Activated CD8-positive, alpha-beta memory T cell treated with anti-CD3 and anti-CD28 coated beads, Interleukin-2, amount 50 U/mL, for 4 hours (primary cell): ENCODE results near the gene MPP2.
"Not testable (repeated sequence)": the region's sequence is repeated elsewhere in the genome, so short reads cannot be mapped to it uniquely, and the experiment has no call there.

Source experiments
- DNase-seq: peaks from one replicate; pipeline ENCODE4 v3.0.0-alpha.2; 2020

The MPP2 gene

DNA sequence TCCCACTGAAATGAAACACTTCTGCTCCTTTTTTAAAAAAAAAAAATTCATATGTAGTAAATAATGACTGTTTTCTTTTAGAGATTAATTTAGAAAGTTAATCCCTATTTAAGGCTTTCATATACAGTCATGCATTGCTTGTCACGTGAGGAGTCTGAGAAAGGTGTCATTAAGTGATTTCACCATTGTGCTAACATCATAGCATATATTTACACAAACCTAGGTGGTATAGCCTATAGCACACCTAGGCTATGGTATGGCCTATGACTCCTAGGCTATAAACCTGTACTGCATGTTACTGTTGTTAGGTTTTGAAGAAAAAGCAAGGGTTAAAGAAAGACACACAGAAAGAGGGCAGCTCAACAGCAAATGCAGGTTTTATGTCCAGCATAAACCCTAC lies 21.3 kb upstream of the MPP2 start:
- no peak for DNase-seq

DNA sequence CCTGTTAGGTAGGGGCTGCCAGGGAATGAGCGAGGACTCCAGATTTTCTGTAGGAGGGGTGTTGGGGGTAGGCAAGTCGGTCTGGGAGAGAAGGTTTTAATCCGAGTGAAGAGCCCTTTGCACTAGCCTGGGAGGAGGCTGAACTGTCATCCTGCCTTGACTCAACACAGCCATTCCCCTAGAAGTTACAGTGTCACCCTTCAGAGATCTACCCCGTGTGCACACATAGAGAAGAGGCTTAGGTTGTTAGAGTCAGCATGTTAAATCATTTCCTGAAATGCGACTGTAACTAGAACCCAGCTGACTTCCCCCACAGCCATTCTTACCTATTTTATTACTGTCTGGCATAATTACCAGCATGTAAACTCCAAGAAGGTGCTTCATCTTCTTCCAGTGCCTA lies 20.6 kb upstream of the MPP2 start:
- not testable (repeated sequence) for DNase-seq

DNA sequence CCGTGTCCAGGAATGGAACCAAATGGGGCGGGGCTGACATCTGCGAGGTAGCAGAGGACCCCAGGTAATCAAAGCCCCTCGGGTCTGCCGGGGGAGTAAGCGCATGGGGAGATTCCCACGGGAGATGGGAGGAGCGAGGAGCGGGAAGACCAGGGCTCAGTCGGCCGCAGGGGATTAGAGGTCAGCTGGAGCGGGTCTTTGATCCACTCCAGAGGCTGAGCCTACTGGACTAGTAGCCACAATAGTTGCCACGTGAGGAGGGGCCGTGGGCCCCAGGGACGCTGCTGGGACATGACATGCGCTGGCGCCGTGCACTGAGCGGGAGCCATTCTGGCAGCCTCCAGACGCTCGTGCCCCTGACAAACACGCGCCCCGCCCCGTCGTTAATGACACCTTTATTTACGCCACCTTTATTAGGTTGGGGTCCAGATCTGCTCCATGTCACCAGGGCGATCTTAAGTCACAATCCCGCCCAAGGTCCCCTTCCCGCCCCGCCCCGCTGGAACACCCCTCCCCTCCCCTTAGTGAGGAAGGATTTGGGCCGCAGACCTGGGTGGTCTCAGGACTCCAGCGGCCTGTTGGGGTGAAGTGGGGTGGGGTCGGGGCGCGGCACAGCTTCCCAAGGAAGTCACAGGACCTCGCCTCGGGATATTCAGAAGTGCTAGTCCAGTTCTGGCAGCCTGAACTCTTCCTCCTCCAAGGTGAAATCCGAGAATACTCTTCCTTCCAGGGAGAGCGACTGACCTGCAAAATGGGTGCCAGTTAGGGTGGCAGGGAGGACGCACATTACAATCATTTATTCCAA lies 19.9 kb upstream of the MPP2 start:
- DNase-seq: no peak

DNA sequence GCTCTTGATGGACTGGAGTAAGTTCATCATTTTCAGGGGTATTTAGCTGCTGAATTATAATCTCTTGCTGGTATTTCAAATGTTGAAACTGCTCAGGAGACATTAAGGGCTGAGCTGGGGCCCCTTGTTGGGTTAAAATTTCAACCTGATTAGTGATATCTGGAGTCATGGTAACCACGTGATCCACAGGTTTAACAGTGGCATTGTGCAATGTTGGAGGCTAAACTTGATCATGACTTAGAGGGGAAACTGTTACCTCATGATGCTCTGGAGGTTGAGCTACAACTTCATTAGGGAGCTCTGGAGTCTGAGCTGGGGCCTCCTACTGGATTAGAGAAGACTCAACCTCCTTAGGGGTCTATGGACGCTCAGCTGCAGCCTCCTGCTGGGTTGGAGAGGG lies 17.2 kb upstream of the MPP2 start:
- DNase-seq: no peak

DNA sequence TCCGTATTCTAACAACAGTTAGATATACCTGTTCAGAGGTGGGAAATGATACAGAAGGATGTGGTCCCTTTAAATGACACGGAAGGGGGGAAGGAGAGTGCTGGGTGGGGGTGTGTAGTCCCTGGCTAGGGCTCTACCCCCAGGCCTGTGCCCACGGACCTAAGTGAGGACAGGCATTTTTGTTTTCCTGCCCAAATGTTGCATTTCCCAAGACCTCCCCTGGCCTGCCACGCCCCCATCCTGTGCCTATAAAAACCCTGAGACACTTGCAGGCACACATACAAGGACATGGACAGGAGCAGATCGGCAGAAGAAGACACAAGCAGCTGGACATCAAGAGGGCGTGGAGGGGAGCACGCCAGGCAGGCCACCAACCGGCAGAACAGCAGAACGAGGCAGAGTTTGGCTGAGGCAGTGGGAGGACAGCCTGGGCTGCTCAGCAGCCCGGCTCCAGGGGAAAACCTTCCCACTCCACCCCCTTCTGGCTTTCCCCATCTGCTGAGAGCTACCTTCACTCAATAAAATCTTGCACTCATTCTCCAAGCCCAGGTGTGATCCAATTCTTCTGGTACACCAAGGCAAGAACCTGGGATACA lies 13.3 kb upstream of the MPP2 start:
- no peak for DNase-seq

DNA sequence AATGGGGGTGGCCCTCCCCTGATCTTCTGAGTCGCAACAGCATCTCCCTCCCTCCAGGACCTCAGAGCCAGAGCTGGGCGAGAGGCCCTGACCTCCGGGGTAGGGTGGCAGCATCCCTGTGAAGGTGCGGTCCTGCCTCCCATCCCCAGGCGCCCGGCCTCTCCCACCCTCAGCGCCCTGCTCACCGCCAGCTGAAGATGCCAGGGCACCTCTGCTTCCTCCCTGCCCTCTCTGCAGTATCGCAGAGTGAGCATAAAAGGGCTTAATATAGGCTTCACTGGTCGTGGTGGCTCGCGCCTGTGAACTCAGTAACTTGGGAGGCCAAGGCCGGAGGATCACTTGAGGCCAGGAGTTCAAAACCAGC lies 10.7 kb upstream of the MPP2 start:
- no peak for DNase-seq

DNA sequence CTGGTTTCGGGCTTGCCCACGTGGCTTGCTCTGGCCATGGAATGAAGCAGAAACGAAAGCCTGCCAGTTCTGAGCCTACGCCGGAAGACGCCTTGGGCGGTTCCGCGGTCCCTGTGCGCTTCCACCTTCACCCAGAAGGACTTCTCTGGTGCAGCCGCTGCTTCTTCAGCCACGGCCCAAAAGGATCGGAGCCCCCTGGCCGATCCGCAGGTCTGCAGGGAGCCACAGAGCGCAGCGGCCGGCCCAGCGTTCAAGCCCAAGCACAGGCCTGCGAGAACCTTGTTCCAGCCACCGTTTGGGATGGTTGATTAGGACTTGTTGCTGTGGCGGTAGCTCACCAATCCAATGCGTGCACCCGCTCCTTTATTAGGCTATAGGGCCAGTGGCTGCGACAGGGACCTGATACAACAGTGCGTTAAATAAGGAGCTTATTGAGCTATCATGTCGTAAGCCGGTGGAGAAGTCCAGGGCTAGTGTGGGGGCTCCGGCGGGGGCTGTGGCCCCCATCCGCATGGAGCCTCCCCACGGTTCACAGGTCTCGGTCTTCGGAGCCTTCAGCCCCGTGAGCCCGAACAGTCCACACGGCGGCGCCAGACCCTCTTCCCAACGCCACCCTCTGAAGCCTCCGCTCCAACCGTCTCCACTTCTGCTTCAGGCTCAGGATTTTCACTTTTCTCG lies 10.2 kb upstream of the MPP2 start:
- peak; percentile 52 for DNase-seq

DNA sequence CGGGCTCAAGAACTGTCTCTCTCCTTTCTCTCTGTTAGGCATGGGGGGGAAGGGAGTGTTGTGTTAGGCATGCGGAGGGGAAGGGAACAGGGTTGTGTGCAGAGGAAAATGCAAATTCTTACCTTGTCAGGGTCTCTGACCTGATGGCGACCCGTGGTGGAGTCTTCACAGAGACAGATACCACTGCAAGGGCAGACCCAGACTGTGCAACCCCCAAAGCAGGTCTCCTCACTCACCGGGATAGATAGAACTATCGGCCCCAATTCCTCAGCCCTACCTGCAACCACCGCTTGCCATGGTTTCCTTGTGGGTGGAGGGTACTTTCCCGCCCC lies 9.6 kb upstream of the MPP2 start:
- DNase-seq: no peak

DNA sequence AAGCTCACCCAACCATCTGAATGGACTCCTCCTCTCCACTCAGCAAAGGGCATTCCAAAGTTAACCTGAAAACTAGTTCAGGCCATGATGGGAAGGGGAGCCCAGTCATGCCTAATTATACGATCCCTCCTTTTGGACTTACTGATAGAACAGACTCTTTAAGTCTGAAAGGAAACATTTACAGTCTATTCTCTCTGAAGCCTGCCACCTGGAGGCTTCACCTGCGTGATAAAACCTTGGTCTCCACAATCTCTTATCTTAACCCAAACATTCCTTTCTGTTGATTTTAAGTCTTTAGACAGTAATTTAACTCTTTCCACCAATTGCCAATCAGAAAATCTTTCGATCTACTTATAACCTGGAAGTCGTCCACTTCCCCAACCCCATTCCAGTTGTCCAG lies 9.0 kb upstream of the MPP2 start:
- DNase-seq: no peak

DNA sequence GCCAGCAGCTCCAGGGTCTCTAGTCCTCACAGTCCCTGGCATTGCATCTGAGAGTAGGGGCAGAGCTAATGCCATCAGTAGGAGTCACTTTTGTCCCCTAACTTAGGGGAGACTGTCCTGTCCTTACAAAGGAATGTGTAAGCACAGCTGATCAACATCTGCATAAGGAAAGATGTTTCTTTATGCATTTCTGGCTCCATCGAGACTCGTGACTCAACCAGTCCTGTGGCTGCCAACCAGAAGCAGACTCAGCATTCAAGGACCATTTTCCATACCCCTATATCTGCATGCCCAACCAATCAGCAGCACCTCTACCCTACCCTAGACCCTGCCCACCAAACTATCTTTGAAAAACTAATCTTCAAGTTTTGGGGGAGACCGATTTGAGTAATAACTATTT lies 8.2 kb upstream of the MPP2 start:
- DNase-seq: no peak

DNA sequence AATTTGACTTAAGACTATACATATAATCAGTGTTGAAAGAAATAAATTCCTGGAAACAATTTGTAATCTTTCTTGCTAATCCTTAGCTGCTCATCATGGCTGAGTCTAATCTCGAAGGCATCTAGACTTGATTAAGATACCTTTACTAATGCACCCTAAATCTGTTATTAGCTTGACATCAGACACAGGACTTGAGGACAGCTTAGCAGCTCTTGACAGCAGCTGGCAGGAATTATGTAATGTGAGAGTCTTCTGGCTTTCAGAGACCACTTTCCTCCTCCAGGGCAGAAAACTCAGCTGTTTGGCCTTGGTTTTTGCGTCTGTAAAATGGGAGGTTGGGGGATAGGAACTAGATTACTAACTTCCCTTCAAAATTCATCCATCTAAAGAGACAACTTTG lies 7.1 kb upstream of the MPP2 start:
- DNase-seq: no peak

DNA sequence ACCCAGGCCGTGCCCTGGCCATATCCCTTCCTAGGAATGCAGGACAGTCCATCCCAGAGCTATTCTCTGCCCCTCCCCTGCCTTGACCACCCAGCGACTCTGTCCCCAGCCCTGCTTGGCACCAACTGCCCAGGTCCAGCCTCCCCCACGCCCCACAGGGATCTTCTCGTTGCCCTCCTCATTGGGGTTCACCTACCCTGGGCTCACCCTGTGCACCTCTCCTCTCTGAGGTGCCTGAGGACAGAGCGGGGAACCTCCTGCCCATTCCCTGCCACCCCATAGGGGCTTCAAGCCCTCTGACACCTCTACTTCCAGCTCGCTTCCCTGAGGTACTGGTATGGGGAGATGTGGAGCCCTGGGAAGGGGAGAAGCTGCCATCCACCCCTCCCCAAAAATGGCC lies 6.2 kb upstream of the MPP2 start:
- DNase-seq: no peak

DNA sequence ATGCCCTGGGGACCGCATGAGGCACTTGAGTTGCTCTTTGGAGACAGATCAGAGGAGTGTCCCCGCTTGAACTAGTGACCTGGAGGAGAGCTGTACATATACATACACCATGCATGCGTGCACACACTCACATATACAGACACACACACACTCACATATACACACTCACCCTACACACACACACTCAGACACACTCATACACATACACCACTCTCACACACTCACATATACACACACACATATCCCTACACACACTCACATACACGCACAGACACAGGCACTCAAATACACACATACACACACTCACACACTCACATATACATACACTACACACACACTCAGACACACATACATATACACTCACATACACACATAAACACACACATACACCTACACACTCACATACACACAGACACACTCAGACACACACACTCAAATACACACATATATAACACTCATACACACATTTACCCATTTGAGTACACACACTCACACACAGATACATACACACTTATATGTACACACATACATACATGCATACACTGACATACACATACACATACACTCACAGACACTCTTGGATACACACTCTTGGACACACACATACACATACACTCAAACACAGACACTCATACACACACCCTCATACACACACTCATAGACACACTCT lies 5.4 kb upstream of the MPP2 start:
- no peak for DNase-seq

DNA sequence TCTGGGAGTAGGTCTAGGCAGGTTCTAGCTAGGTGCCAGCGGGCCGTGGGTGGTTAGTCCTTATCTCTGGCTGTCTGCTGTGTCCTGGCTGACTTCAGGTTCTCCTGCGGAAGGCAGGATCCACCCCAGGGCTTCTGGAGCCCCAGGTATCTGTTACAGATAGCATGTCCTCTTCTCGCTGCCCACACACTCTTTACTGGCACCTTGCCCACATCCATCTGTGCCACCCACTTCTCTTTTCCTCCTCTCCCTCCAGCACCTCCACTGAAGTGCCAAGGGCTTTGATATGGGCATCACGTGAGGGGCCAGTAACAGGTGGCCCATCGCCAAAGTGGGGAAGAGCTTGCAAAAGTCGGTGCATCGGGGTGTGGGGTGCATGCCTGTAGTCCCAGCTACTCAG lies 4.6 kb upstream of the MPP2 start:
- DNase-seq: no peak

DNA sequence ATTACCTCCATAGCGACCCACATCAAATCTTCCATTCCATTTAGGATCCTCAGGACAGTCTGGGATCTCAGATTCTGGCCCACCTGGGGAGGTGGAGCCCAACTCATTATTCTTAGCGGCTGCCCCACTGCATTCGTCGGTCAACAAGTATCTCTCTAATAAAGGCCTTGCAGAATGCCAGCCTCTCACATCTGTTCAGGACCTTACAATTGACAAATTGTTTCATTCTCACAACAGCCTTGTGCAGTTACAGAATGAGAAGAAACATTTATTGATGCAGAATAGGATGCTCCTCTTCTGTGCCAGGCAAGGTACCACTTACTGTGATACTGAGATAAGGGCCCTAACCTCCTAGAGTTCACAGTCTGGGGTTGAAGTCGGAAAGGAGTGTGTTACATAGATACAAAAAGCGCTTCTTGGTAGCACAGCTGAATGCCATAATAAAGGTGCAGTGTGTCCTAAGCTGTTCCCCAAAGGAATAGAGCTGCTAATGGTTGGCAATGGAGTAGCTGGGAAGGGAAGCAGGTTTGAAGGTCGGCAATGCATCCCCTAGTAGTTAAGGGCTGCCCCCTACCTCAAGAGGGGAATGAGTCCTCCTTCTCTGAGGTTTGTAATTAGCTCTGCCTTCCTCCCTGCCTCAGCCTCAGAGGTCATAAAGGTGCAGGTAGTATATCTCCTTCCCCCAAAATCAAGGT lies 2.3 kb upstream of the MPP2 start:
- no peak for DNase-seq

DNA sequence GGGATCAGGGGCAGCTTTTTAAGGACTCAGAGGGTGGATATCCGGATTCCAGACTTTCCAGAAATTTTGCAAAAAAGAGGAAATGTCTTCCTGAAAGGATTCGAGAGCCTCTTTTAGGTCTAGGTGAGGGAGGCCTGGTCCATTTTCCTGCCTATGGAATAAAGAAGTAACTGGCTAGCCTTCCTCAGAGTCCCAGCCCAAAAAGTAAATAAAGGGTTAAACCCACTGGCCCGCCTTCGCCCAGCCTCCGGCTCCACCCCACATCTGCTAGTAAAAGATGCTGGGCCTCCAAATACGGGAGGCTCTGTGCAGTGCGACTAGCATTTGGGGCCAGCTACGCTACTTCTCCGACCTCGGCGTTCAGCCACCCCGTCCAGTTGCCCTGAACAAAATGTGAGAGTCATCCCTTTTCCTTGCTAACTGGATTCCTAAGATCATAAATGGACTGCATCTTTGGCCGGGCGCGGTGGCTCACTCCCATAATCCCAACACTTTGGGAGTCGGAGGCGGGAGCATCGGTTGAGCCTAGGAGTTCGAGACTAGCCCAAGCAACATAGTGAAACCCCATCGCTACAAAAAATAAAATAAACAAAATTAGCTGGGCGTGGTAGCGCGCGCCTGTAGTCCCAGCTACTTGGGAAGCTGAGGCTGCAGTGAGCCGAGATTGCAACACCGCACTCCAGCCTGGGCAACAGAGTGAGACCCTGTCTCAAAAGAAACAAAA lies 824 bp upstream of the MPP2 start:
- peak; percentile 55 for DNase-seq

DNA sequence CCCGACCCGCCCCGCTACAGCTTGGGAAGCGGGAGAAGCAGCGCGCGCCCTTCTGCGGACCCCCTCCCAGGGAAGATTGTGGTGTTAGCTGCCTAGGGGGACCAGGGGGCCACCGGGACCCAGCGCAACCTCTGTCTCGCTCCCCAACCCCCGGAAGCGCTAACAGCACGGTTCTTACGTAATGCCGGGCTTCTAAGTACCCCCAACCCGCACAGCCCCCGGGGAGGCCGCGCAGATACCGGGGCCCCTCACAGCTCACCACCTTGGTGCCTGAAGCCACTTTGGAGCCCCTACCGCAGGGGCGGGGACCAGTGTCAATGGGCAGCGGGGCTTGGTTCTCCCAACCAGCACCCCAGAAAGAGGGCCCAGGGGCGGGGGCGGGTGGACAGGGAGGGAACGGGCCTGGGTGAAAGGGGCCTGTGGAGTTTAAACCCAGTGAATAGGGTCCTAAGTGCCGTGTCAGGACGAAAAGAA lies 348 bp downstream of the MPP2 start:
- DNase-seq: no peak

DNA sequence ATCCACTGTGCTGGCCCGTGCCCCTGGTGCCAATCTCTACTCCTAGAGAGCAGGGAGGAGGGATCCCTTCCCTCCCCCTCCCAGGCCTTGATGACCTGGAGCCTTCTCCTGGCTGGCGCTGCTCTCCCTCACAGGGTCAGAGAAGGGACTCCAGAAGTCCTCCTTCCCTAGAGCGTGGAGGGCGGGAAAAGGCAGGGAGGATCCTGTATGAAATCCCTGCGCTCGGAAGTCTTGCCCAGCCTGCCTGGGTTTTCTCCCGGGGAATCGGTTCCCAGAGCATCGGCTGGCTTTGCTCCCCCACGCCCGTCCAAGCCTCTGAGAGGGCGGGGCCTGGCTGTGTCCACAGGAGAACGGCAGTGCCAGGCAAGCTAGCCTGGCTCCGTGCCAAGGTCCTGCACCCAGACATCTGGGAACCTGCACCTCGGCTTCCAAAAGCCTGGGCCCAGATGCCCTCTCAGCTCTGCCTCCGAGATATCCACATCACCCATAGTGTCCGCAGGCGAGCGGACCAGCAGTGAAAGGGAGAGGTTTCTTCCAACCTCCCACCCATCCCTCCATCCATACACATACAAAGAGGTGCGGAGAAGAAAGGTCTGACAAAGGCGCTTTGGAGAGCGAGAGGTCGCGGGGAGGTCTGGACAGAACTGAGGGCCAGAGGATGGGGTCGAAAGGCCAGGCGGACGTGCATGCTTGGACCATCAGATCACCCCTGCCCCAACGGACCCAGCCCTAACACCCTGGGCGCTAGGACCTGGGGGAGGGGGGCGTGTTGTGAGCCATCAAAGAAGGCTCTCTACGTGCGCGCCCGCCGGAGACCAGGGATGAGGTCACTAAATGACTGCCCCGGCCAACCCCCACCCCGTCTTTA lies 1.1 kb downstream of the MPP2 start:
- peak; percentile 50 for DNase-seq

DNA sequence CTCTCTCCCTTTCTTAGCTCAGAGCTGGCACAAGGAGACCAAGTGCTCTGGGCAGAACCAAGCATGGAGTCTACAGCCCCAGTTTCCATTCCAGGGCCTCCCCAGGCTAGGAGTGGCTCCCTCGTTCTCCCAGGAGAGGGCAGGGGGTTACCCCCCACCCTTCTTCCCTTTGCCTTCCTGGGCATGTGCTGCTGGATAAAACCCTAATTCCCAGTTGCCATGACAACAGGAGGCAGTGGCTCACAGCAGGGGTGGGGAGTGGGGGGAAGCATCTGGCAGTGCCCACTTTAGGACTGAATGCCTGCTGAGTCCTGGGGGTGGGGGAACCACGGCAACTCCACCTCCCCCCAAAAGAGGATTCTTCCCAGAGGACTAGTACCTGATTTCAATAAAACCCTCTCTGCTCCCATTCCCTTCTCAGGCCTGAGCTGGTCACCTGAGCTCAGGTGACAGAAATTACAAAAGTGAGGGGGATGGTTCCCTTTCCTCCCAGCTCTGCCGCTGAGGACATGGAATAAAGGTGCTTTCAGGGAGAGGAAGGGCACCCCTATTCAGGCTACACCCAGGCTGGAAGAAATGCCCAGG lies 1.8 kb downstream of the MPP2 start:
- DNase-seq: no peak

DNA sequence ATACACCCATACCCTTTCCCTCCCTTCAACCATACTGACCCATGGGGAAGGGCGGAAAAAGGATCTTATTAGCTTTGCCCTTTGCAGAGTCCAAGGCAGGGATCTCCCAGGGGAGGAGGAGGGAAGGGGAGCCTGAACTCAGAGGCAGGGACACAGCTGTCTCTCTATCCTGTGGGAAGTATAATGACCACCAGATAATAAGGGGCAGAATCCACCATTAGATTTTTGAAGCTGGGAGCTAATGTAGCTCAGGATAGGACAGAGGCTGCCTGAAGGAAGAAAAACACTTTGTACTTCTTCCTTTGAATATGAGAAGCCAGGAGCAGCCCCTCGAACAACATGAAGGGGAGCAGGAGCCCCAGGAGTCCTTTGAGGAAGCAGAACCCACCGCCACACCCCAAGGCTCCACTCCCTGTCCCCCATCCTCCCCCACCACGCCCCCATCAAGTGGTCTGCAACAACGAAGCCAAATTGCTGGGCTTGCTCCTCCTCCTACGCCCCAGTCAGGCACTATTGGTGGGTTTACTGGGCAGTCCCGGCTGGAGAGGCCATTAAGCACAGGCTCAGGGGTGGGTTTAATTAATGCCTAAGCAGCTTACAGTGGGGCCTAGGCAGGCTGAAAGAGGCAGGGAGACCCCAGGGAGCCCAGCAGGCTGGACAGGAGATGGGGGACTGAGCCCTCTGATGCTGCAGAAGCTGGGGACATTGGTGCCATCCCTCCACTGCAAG lies 5.3 kb downstream of the MPP2 start:
- DNase-seq: no peak
